K562 (cell line): Measurements from ENCODE around the gene NR3C1. TPM values are rescaled to one million over a fixed set of nuclear protein-coding genes. Genes with fewer than 3 reads are reported as not detected.
A peak's percentile ranks its signal among the peaks of the same experiment; 100 is the strongest.

Experiments used
- ATF1 ChIP-seq, 2 experiments: fragments of 450-650 bp in 1 of 2; IDR thresholded peaks; 2 replicates each; pipeline ENCODE4 v1.6.1; 2016; ENCODE audit warnings: missing compliant biosample characterization in 1 of 2, missing genetic modification characterization in 1 of 2
- CC2D1A ChIP-seq: fragments of 450-650 bp; IDR thresholded peaks from 2 replicates; pipeline ENCODE4 v1.6.1; 2017; ENCODE audit warnings: mild to moderate bottlenecking
- EP400 ChIP-seq: fragments of 450-650 bp; IDR thresholded peaks from 2 replicates; pipeline ENCODE4 v1.6.1; 2017; ENCODE audit warnings: antibody characterized with exemption, mild to moderate bottlenecking, moderate library complexity
- HNRNPLL ChIP-seq: fragments of 200-400 bp; formaldehyde crosslinking; IDR thresholded peaks from 2 replicates; pipeline ENCODE4 v1.6.1; 2017; ENCODE audit warnings: low read length, low read depth, mild to moderate bottlenecking; ENCODE audit not compliant: poor library complexity, severe bottlenecking
- JUN ChIP-seq, 2 experiments: sonication (generic) in 1 of 2; formaldehyde crosslinking in 1 of 2; IDR thresholded peaks; 2 replicates each; pipeline versions ENCODE4 v1.6.1 to v1.8.0; 2012 to 2022; ENCODE audit warnings: borderline replicate concordance in 2 of 2, mild to moderate bottlenecking in 2 of 2, improper control_type of control experiment in 1 of 2, low read depth in 1 of 2, low read length in 1 of 2, missing genetic modification reagents in 1 of 2
- MAFG ChIP-seq: fragments of 450-650 bp; conservative IDR thresholded peaks from 2 replicates; pipeline ENCODE4 v1.6.1; 2016; ENCODE audit warnings: missing genetic modification characterization, missing compliant biosample characterization
- POLR2H ChIP-seq: IDR thresholded peaks from 2 replicates; pipeline ENCODE4 v1.6.1; 2016; ENCODE audit warnings: missing genetic modification characterization, low read depth, mild to moderate bottlenecking, control low read depth, missing compliant biosample characterization, moderate library complexity
- TEAD1 ChIP-seq, 2 experiments: fragments of 450-650 bp in 1 of 2; sonication (generic) in 1 of 2; formaldehyde crosslinking; IDR thresholded peaks; 2 replicates each; pipeline versions ENCODE4 v1.4.0 to v1.8.0; 2020 to 2022; ENCODE audit warnings: mild to moderate bottlenecking in 2 of 2, missing genetic modification reagents in 1 of 2
- ZNF239 ChIP-seq: fragments of 250-450 bp; sonication (Bioruptor Pico); IDR thresholded peaks from 2 replicates; pipeline ENCODE4 v1.4.0; 2020; ENCODE audit warnings: mild to moderate bottlenecking
- ZNF695 ChIP-seq: fragments of 450-650 bp; formaldehyde crosslinking; IDR thresholded peaks from 2 replicates; pipeline ENCODE4 v1.4.0; 2020; ENCODE audit warnings: mild to moderate bottlenecking, moderate library complexity
- ZNF77 ChIP-seq: fragments of 250-450 bp; sonication (Bioruptor Pico); IDR thresholded peaks from 2 replicates; pipeline ENCODE4 v1.5.0; 2020
- ZNF778 ChIP-seq: fragments of 450-650 bp; formaldehyde crosslinking; IDR thresholded peaks from 2 replicates; pipeline ENCODE4 v1.4.0; 2020; ENCODE audit warnings: mild to moderate bottlenecking, moderate library complexity
- polyA plus RNA-seq, 8 experiments: library from polyadenylated mRNA; depleted of rRNA in 4 of 8; stranded (reverse) in 5 of 8; unstranded in 3 of 8; fragments of >200 nt; fragmentation: Nextera tagmentation in 2 of 8; fragmentation: Illumina TruSeq in 1 of 8; extraction: Ambion mirVana in 2 of 8; extraction: Trizol in 1 of 8; gene quantifications; 2 replicates each; pipeline versions ENCODE4 v1.2.1 to v1.2.3, GENCODE V29; 2011 to 2014; ENCODE audit warnings: inconsistent platforms in 1 of 8, missing spikeins in 1 of 8
- total RNA-seq, 7 experiments: library from RNA; depleted of rRNA in 6 of 7; stranded (reverse); fragments of >200 nt in 6 of 7; fragmentation: Illumina TruSeq in 2 of 7; extraction: Trizol in 2 of 7; gene quantifications; 2 replicates each; pipeline versions ENCODE4 v1.2.1 to v1.2.3, GENCODE V29; 2011 to 2021; ENCODE audit warnings: low replicate concordance in 1 of 7
- TF ChIP-seq, protein P1 (sequence below): fragments of 450-650 bp; formaldehyde crosslinking; IDR thresholded peaks from 2 replicates; pipeline ENCODE4 v1.4.0; 2020; ENCODE audit warnings: mild to moderate bottlenecking, moderate library complexity
- TF ChIP-seq, protein P2 (sequence below), 3 experiments: fragments of 200-800 bp in 1 of 3; sonication (Bioruptor generic) in 1 of 3; sonication (generic) in 1 of 3; formaldehyde crosslinking in 1 of 3; IDR thresholded peaks; 2 replicates each; pipeline versions ENCODE4 v1.6.1 to v1.8.0; 2016 to 2022; ENCODE audit warnings: mild to moderate bottlenecking in 2 of 3, missing compliant biosample characterization in 2 of 3, missing genetic modification characterization in 2 of 3, missing genetic modification reagents in 1 of 3

NR3C1 gene
- total and polyA plus RNA-seq, 9 of the 15 experiments (the other 6 are each of a cell fraction or from before 2014, with no cell fraction given): 8.2 to 36.0 (median 15.0) TPM

DNA sequence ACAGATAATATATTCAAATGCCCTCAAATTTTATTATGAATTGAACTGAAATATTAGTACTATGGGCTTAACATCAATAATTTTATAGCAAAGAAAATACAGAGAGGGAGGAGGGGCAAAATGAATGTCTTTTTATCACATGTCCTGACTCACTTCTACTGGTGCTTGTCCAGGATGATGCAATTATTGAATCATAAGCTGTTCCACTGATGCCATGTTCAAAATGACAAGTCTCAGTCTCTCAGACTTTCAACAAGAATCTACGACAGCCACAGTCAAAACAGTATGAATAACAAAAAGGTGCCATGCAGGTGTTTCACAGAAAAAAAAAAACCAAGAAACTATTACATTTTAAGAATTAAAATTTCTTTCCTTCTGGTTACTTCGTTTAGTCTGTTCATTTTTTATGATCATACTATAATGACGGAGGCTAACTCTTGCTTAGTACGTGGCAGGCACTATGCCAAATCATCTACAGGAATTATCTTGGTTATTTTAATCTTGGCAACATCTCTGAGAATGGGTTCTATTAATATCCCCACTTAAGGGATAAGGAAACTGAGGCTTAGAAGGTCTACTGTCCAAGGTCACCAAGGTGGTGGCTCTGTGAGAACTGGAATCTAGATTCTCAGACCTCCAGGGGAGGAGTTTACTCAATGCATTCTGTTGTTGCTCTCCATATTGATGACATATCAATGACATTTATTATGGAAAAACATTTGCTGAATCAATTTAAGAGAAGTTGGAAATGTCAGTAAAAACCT, 61.5 kb downstream of the NR3C1 start (continued):
- TF ChIP-seq ATF1 (CRISPR knock-in tag; IDR thresholded peaks at IDR 0.05) (no peak), ATF1 (tag; IDR thresholded peaks at IDR 0.05) (0 out of 2 replicates have a peak, but pooled peaks have one; percentile 21), CC2D1A (peak; percentile 39; the same call in 1 of the 2 replicates), POLR2H (tag) (peak; percentile 73), ZNF778 (CRISPR knock-in tag) (no peak), ZNF239 (CRISPR knock-in tag) (peak; percentile 40; the same call in 1 of the 2 replicates), TEAD1 (CRISPR knock-in tag; IDR thresholded peaks at IDR 0.05) (0 out of 4 replicates have a peak, but pooled peaks of 1 of the 2 experiments have one; percentile 15), EP400 (peak; percentile 59), MAFG (peak; percentile 12; the same call in 1 of the 2 replicates), ZNF695 (no peak), ZNF77 (CRISPR knock-in tag) (no peak), HNRNPLL (no peak), JUN (IDR thresholded peaks at IDR 0.05; ENCODE audit: borderline replicate concordance, low read depth, low read length) (peak; percentile 70; the same call in 1 of the 2 replicates), JUN (CRISPR knock-in tag; IDR thresholded peaks at IDR 0.05; ENCODE audit: borderline replicate concordance) (no peak)
- TF ChIP-seq, protein P1, sequence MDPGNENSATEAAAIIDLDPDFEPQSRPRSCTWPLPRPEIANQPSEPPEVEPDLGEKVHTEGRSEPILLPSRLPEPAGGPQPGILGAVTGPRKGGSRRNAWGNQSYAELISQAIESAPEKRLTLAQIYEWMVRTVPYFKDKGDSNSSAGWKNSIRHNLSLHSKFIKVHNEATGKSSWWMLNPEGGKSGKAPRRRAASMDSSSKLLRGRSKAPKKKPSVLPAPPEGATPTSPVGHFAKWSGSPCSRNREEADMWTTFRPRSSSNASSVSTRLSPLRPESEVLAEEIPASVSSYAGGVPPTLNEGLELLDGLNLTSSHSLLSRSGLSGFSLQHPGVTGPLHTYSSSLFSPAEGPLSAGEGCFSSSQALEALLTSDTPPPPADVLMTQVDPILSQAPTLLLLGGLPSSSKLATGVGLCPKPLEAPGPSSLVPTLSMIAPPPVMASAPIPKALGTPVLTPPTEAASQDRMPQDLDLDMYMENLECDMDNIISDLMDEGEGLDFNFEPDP (CRISPR knock-in tag): no peak
- TF ChIP-seq, protein P2, sequence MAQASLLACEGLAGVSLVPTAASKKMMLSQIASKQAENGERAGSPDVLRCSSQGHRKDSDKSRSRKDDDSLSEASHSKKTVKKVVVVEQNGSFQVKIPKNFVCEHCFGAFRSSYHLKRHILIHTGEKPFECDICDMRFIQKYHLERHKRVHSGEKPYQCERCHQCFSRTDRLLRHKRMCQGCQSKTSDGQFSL (CRISPR knock-in tag; IDR thresholded peaks at IDR 0.05): no peak
- TF ChIP-seq, protein P2 (tag; IDR thresholded peaks at IDR 0.05): 0 out of 4 replicates have a peak, but pooled peaks of 1 of the 2 experiments have one; percentile 5
